K562 (cell line): ENCODE measurements around the gene RNF25. TPM values are rescaled to one million over a fixed set of nuclear protein-coding genes. Genes with fewer than 3 reads are reported as not detected.

Experiments
- BRF1 ChIP-seq: IDR thresholded peaks from 3 replicates; pipeline ENCODE4 v1.6.1; 2011; ENCODE audit warnings: borderline replicate concordance, mild to moderate bottlenecking; ENCODE audit not compliant: insufficient read length; ENCODE audit errors: extremely low read depth
- CAMTA2 ChIP-seq: fragments of 250-450 bp; sonication (Bioruptor Pico); conservative IDR thresholded peaks from 2 replicates; pipeline ENCODE4 v1.5.1; 2022
- CGGBP1 ChIP-seq: fragments of 250-450 bp; sonication (Bioruptor Pico); IDR thresholded peaks from 2 replicates; pipeline ENCODE4 v1.9.0; 2021; ENCODE audit warnings: mild to moderate bottlenecking
- E2F3 ChIP-seq: fragments of 250-450 bp; sonication (Bioruptor Pico); IDR thresholded peaks from 2 replicates; pipeline ENCODE4 v1.4.0; 2020; ENCODE audit warnings: mild to moderate bottlenecking
- ETS1 ChIP-seq: conservative IDR thresholded peaks from 2 replicates; pipeline ENCODE4 v1.6.1; 2011; ENCODE audit warnings: low read depth, mild to moderate bottlenecking, low read length; ENCODE audit not compliant: control insufficient read depth
- FOXP4 ChIP-seq: sonication (generic); formaldehyde crosslinking; IDR thresholded peaks from 2 replicates; pipeline ENCODE4 v1.8.0; 2022; ENCODE audit warnings: mild to moderate bottlenecking, missing genetic modification reagents, borderline replicate concordance
- MLX ChIP-seq, 2 experiments: fragments of 450-650 bp in 1 of 2; sonication (generic) in 1 of 2; formaldehyde crosslinking; conservative IDR thresholded peaks; 2 replicates each; pipeline versions ENCODE4 v1.4.0 to v1.8.1; 2020 to 2022; ENCODE audit warnings: mild to moderate bottlenecking in 1 of 2, missing genetic modification reagents in 1 of 2
- MTA3 ChIP-seq: fragments of 450-650 bp; formaldehyde crosslinking; IDR thresholded peaks from 2 replicates; pipeline ENCODE4 v1.6.1; 2017; ENCODE audit warnings: mild to moderate bottlenecking, borderline replicate concordance
- SMARCA4 ChIP-seq: fragments of 450-650 bp; IDR thresholded peaks from 2 replicates; pipeline ENCODE4 v1.6.1; 2016
- SMARCC2 ChIP-seq: fragments of 450-650 bp; IDR thresholded peaks from 2 replicates; pipeline ENCODE4 v1.6.1; 2017; ENCODE audit warnings: antibody characterized with exemption, moderate library complexity, mild to moderate bottlenecking, low read depth
- STAT6 ChIP-seq: sonication (generic); formaldehyde crosslinking; IDR thresholded peaks from 2 replicates; pipeline ENCODE4 v1.8.1; 2023; ENCODE audit warnings: mild to moderate bottlenecking, missing genetic modification reagents
- TBL1XR1 ChIP-seq, 2 experiments: IDR thresholded peaks; 2 replicates each; pipeline ENCODE4 v1.6.1; 2012; ENCODE audit warnings: improper control_type of control experiment in 2 of 2, low read length in 2 of 2, mild to moderate bottlenecking in 1 of 2
- U2AF2 ChIP-seq: fragments of 200-400 bp; formaldehyde crosslinking; optimal IDR thresholded peaks from 2 replicates; pipeline ENCODE3; 2017; ENCODE audit warnings: low read depth, mild to moderate bottlenecking, low read length
- WHSC1 ChIP-seq: IDR thresholded peaks from one replicate; pipeline ENCODE4 v1.6.1; 2012; ENCODE audit warnings: low read length, control low read depth, inconsistent platforms
- ZBTB34 ChIP-seq: fragments of 250-450 bp; sonication (Bioruptor Pico); IDR thresholded peaks from 2 replicates; pipeline ENCODE4 v1.8.0; 2021; ENCODE audit warnings: mild to moderate bottlenecking, moderate library complexity
- ZNF232 ChIP-seq: sonication (generic); formaldehyde crosslinking; IDR thresholded peaks from 2 replicates; pipeline ENCODE4 v1.8.0; 2022; ENCODE audit warnings: mild to moderate bottlenecking, missing genetic modification reagents
- polyA plus RNA-seq, 8 experiments: library from polyadenylated mRNA; depleted of rRNA in 4 of 8; stranded (reverse) in 5 of 8; unstranded in 3 of 8; fragments of >200 nt; fragmentation: Nextera tagmentation in 2 of 8; fragmentation: Illumina TruSeq in 1 of 8; extraction: Ambion mirVana in 2 of 8; extraction: Trizol in 1 of 8; gene quantifications; 2 replicates each; pipeline versions ENCODE4 v1.2.1 to v1.2.3, GENCODE V29; 2011 to 2014; ENCODE audit warnings: inconsistent platforms in 1 of 8, missing spikeins in 1 of 8
- total RNA-seq, 7 experiments: library from RNA; depleted of rRNA in 6 of 7; stranded (reverse); fragments of >200 nt in 6 of 7; fragmentation: Illumina TruSeq in 2 of 7; extraction: Trizol in 2 of 7; gene quantifications; 2 replicates each; pipeline versions ENCODE4 v1.2.1 to v1.2.3, GENCODE V29; 2011 to 2021; ENCODE audit warnings: low replicate concordance in 1 of 7

Gene RNF25
- total and polyA plus RNA-seq, 9 of the 15 experiments (the other 6 are each of a cell fraction or from before 2014, with no cell fraction given), result 2.3 to 49.8 (median 20.5) TPM

GRCh38 chr2:218671654-218672566, at the start of gene RNF25, which contains the start of gene STK36 (continued):
- TF ChIP-seq TBL1XR1 (IDR thresholded peaks at IDR 0.05; ENCODE audit: low read length in 2 of 2) (no peak), MTA3 (no peak), SMARCC2 (no peak), CAMTA2 (CRISPR knock-in tag) (no peak), ZNF232 (CRISPR knock-in tag) (no peak), BRF1 (no peak), MLX (CRISPR knock-in tag; conservative IDR thresholded peaks at IDR 0.05) (no peak), WHSC1 (no peak), CGGBP1 (CRISPR knock-in tag) (no peak), FOXP4 (CRISPR knock-in tag) (no peak), STAT6 (CRISPR knock-in tag) (no peak), ETS1 (peak; percentile 54; the same call in 1 of the 2 replicates), ZBTB34 (no peak), E2F3 (CRISPR knock-in tag) (no peak), SMARCA4 (no peak), U2AF2 (no peak)
